ENCODE data around the gene JAG1. TPM values are rescaled to one million over a fixed set of nuclear protein-coding genes. Genes with fewer than 3 reads are reported as not detected.

The JAG1 gene
- total RNA-seq, 1 donor from 2014 or later, result 278 TPM

DNA sequence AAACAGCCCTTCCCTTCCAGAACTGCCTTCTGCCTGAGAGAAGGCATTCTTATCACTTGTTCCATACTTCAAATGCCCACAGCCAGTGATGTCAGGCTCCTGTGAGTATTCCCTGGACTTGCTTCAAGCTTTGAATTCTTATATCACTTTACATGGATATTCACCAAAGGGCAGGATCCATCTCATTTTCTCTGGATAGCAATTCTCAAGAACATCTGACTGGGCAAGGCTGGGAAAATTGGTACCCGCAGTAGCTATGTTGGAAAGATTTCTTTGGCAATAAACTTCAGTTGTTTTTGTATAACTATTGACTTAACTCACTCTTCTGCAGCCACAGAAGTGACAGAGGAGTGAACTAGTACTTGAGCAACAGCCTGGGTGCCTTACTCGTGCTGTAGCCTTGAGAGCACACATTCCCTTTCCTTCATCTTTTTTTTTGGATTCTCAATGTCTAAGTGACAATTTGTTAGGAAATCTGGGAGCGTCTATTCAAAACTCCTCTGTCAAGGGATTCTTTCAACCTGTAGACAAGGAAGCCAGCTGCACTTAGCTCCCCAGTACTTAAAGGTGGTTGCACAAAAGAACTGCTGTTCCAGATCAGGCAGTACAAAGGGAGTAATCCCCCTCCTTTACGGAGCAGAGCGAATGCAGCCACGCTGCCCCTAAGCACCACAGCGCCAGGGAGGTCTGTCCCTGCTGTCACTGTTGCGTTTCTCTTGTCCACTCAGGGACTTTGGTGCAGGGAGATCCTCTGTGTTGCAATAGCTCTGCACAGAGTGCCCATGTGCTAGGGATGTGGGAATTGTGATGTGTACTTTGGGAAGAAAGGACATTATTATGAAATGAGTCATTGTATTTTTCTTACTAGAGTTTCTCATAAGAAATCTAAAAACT is 69.6 kb downstream of the JAG1 start:
- Mint-ChIP-seq H3K9me3 (ENCODE audit: unreplicated experiment) (no peaks in the 10 kb centered on the region), H3K4me3 (ENCODE audit: unreplicated experiment) (peak overlapping the region; percentile 12), H3K27ac (ENCODE audit: unreplicated experiment) (peak overlapping the region; percentile 93), H3K27me3 (ENCODE audit: low read depth, unreplicated experiment) (no peaks in the 10 kb centered on the region), H3K36me3 (ENCODE audit: low read depth, unreplicated experiment) (peaks cover 3% of the 10 kb centered on the region), H3K4me1 (ENCODE audit: low read depth, unreplicated experiment) (peaks cover 40% of the 10 kb centered on the region)
- Histone ChIP-seq H3K4me1 (ENCODE audit: insufficient read depth, low read length) (peaks cover 23% of the 10 kb centered on the region), H3K9me3 (ENCODE audit: insufficient read depth, low read depth, low read length) (no peaks in the 10 kb centered on the region), H3K4me3 (ENCODE audit: insufficient read depth, low read depth, low read length) (peak overlapping the region; percentile 19), H2AFZ (ENCODE audit: low read depth, low read length) (no peak overlapping the region), H3K27me3 (ENCODE audit: insufficient read depth, low read length) (no peaks in the 10 kb centered on the region), H3K9ac (ENCODE audit: low read length) (peak overlapping the region; percentile 66), H3K4me2 (ENCODE audit: low read length) (peak overlapping the region; percentile 82), H3K79me2 (ENCODE audit: insufficient read depth, low read length) (no peaks in the 10 kb centered on the region), H3K27ac (ENCODE audit: low read depth, low read length) (peak overlapping the region; percentile 81), H3K36me3 (ENCODE audit: insufficient read depth, low read length) (no peaks in the 10 kb centered on the region), H4K20me1 (ENCODE audit: insufficient read depth, low read length) (no peaks in the 10 kb centered on the region)
- no peak for TF ChIP-seq EZH2 (IDR thresholded peaks at IDR 0.05; ENCODE audit: insufficient read depth, low read length)
- TF ChIP-seq, protein P1, sequence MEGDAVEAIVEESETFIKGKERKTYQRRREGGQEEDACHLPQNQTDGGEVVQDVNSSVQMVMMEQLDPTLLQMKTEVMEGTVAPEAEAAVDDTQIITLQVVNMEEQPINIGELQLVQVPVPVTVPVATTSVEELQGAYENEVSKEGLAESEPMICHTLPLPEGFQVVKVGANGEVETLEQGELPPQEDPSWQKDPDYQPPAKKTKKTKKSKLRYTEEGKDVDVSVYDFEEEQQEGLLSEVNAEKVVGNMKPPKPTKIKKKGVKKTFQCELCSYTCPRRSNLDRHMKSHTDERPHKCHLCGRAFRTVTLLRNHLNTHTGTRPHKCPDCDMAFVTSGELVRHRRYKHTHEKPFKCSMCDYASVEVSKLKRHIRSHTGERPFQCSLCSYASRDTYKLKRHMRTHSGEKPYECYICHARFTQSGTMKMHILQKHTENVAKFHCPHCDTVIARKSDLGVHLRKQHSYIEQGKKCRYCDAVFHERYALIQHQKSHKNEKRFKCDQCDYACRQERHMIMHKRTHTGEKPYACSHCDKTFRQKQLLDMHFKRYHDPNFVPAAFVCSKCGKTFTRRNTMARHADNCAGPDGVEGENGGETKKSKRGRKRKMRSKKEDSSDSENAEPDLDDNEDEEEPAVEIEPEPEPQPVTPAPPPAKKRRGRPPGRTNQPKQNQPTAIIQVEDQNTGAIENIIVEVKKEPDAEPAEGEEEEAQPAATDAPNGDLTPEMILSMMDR (IDR thresholded peaks at IDR 0.05; ENCODE audit: insufficient read depth, low read depth, low read length), result no peak
- FAIRE-seq, result peak; percentile 84
- peak; percentile 92 for DNase-seq (ENCODE audit: low read depth)

DNA sequence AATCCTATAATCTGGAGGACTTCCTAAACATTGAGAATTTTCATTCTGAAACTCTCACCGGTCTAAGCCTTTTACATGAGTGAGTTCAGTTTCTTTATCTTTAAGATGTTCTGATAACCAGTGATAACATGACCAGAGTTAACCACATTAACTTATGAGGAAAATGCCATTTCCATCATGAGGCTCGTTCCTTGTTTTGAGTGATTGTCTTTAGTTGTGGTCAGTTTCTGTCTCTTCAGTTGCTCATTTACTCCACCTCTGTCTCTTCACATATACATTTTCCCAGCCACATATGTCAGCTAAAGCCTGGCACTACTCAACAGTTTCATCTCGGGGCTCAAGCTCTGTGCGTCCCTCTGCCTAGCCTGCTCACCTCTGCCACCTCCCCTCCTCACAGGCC is 70.4 kb downstream of the JAG1 start:
- H3K36me3 ChIP-seq (ENCODE audit: insufficient read depth, low read length), result no peaks in the 10 kb centered on the region
- Mint-ChIP-seq H3K9me3 (ENCODE audit: unreplicated experiment) (no peaks in the 10 kb centered on the region), H3K27me3 (ENCODE audit: low read depth, unreplicated experiment) (no peaks in the 10 kb centered on the region), H3K4me3 (ENCODE audit: unreplicated experiment) (no peak overlapping the region), H3K4me1 (ENCODE audit: low read depth, unreplicated experiment) (peaks cover 46% of the 10 kb centered on the region), H3K36me3 (ENCODE audit: low read depth, unreplicated experiment) (peaks cover 4% of the 10 kb centered on the region), H3K27ac (ENCODE audit: unreplicated experiment) (peak overlapping the region; percentile 93)
- H3K27ac ChIP-seq (ENCODE audit: low read depth, low read length), result peak overlapping the region; percentile 81
- no peaks in the 10 kb centered on the region for H4K20me1 ChIP-seq (ENCODE audit: insufficient read depth, low read length)
- DNase-seq (ENCODE audit: low read depth), result no peak
- H3K4me3 ChIP-seq (ENCODE audit: insufficient read depth, low read depth, low read length), result no peak overlapping the region
- TF ChIP-seq, protein P1 (IDR thresholded peaks at IDR 0.05; ENCODE audit: insufficient read depth, low read depth, low read length), result no peak
- TF ChIP-seq EZH2 (IDR thresholded peaks at IDR 0.05; ENCODE audit: insufficient read depth, low read length), result no peak
- no peaks in the 10 kb centered on the region for H3K79me2 ChIP-seq (ENCODE audit: insufficient read depth, low read length)
- H3K9ac ChIP-seq (ENCODE audit: low read length), result peak overlapping the region; percentile 66
- H3K9me3 ChIP-seq (ENCODE audit: insufficient read depth, low read depth, low read length), result no peaks in the 10 kb centered on the region
- H3K4me1 ChIP-seq (ENCODE audit: insufficient read depth, low read length), result peaks cover 26% of the 10 kb centered on the region
- no peak overlapping the region for H2AFZ ChIP-seq (ENCODE audit: low read depth, low read length)
- peak overlapping the region; percentile 82 for H3K4me2 ChIP-seq (ENCODE audit: low read length)
- H3K27me3 ChIP-seq (ENCODE audit: insufficient read depth, low read length), result no peaks in the 10 kb centered on the region
- FAIRE-seq, result no peak

Measured in astrocyte (in vitro differentiated cells and primary cell).